ENCODE measurements around the gene SIRPA. TPM values are rescaled to one million over a fixed set of nuclear protein-coding genes. Genes with fewer than 3 reads are reported as not detected.

SIRPA gene
- total and polyA plus RNA-seq, 2 of the 8 experiments (the other 6 are each of a cell fraction or from before 2014, with no cell fraction given): 3.9 to 4.3 TPM

- Histone ChIP-seq H3K9me3 (ENCODE audit: insufficient read depth in 2 of 2, low read depth in 1 of 2, low read length in 1 of 2) (no peaks in the 10 kb centered on the region), H3K4me2 (ENCODE audit: insufficient read depth in 1 of 2, low read depth in 2 of 2, low read length in 2 of 2) (no peak overlapping the region), H3K79me1 (ENCODE audit: low read depth, low read length) (no peaks in the 10 kb centered on the region), H2BK20ac (ENCODE audit: low read length) (no peak overlapping the region), H3K23ac (ENCODE audit: insufficient read length) (no peak overlapping the region), H2AK5ac (ENCODE audit: low read depth, low read length) (no peak overlapping the region), H2BK5ac (ENCODE audit: low read depth, low read length) (no peak overlapping the region), H3K18ac (ENCODE audit: extremely low read depth, low read length) (no peak overlapping the region), H3K4me1 (replicated peaks in 1 of 4; ENCODE audit: control insufficient read depth in 3 of 4, insufficient read depth in 4 of 4, low read length in 3 of 4) (no peaks in the 10 kb centered on the region; a peak in 3 of 7 replicates), H4K20me1 (replicated peaks in 1 of 2; ENCODE audit: control insufficient read depth in 1 of 2, insufficient read depth in 2 of 2, low read length in 2 of 2) (no peaks in the 10 kb centered on the region), H4K5ac (ENCODE audit: insufficient read length, low read depth, low read length) (no peak overlapping the region), H2BK15ac (ENCODE audit: low read length) (no peak overlapping the region), H4K8ac (ENCODE audit: extremely low read depth, insufficient read depth, low read length) (no peak overlapping the region), H3K14ac (ENCODE audit: insufficient read length) (no peak overlapping the region), H2BK120ac (replicated peaks; ENCODE audit: low read depth, low read length) (no peak overlapping the region), H2AFZ (ENCODE audit: low read length) (0 out of 2 replicates have a peak overlapping the region, but pooled peaks have one; percentile 40), H3K4ac (replicated peaks; ENCODE audit: insufficient read length, low read depth, low read length) (no peak overlapping the region), H3K23me2 (ENCODE audit: low read depth, low read length) (no peaks in the 10 kb centered on the region), H2BK12ac (ENCODE audit: low read depth, low read length) (no peak overlapping the region), H3K36me3 (ENCODE audit: control insufficient read depth in 2 of 4, insufficient read depth in 4 of 4, low read length in 3 of 4) (no peaks in the 10 kb centered on the region), H3K56ac (replicated peaks; ENCODE audit: insufficient read length, low read depth, low read length) (no peak overlapping the region), H3K4me3 (ENCODE audit: extremely low read depth in 1 of 4, insufficient read depth in 2 of 4, low read depth in 3 of 4, low read length in 4 of 4) (no peak overlapping the region), H3K79me2 (ENCODE audit: control insufficient read depth in 1 of 2, insufficient read depth in 2 of 2, low read length in 2 of 2) (no peaks in the 10 kb centered on the region), H4K91ac (replicated peaks; ENCODE audit: insufficient read length, low read length) (no peak overlapping the region), H3K27ac (ENCODE audit: low read depth, low read length) (no peak overlapping the region), H3K27me3 (replicated peaks in 1 of 4; ENCODE audit: control insufficient read depth in 3 of 4, extremely low read depth in 1 of 4, insufficient read depth in 3 of 4, low read length in 3 of 4) (no peaks in the 10 kb centered on the region), H3K9ac (replicated peaks in 1 of 4; ENCODE audit: extremely low read depth in 1 of 4, low read depth in 3 of 4, low read length in 3 of 4) (no peak overlapping the region)
- 73% methylated on average over 4 of the region's 4 CpGs; no CpG with 5 or more reads in 1 of the 2 experiments for WGBS, 2 experiments (ENCODE audit: extremely low coverage in 1 of 2, insufficient coverage in 1 of 2, insufficient read length in 1 of 2, insufficient replicate concordance in 2 of 2, low coverage in 1 of 2, low lambda C conversion rate in 2 of 2, missing lambda C conversion rate in 1 of 2)
- ChIA-PET CTCF (ENCODE audit: partially characterized antibody) (interaction anchor here (0.8 to 1.4 kb wide), 6 partner anchors 10 to 133 kb away, joined by 3 to 5 read pairs (median 4); partner anchors contain the start of gene PDYN), POLR2A (ENCODE audit: partially characterized antibody) (interaction anchor here (1.0 to 1.4 kb wide), 2 partner anchors 10 to 242 kb away, joined by 3 to 5 read pairs; no protein-coding TSS in a partner anchor)
- no peak for DNase-seq (ENCODE audit: low read depth in 1 of 2, low spot score in 2 of 2)
- FAIRE-seq: no peak
- TF ChIP-seq KDM4A (IDR thresholded peaks at IDR 0.05; ENCODE audit: low read depth, low read length, severe bottlenecking): no peak
- no peak for TF ChIP-seq SUZ12 (IDR thresholded peaks at IDR 0.05; ENCODE audit: low read length)
- TF ChIP-seq RNF2 (IDR thresholded peaks at IDR 0.05; ENCODE audit: borderline replicate concordance, low read depth, low read length, missing control alignments, poor library complexity, severe bottlenecking): no peak
- TF ChIP-seq BACH1 (IDR thresholded peaks at IDR 0.05; ENCODE audit: low read length): no peak
- no peak for TF ChIP-seq MAFK (IDR thresholded peaks at IDR 0.05; ENCODE audit: low read depth, low read length)
- TF ChIP-seq SP2 (IDR thresholded peaks at IDR 0.05; ENCODE audit: low read length): no peak
- TF ChIP-seq GABPA (IDR thresholded peaks at IDR 0.05; ENCODE audit: borderline replicate concordance, insufficient read depth, low read length): no peak
- TF ChIP-seq RBBP5 (IDR thresholded peaks at IDR 0.05; ENCODE audit: borderline replicate concordance, low read depth, low read length): no peak
- no peak for TF ChIP-seq CTCF (IDR thresholded peaks at IDR 0.05; ENCODE audit: control extremely low read depth in 1 of 3, insufficient read depth in 1 of 3, low read depth in 1 of 3, low read length in 3 of 3)
- no peak for TF ChIP-seq JUN (IDR thresholded peaks at IDR 0.05; ENCODE audit: low read depth, low read length)
- TF ChIP-seq PHF8 (conservative IDR thresholded peaks at IDR 0.05; ENCODE audit: low read depth, low read length): no peak
Measured at GRCh38 chr20:1860446-1860845, 34.8 kb upstream of the SIRPA start.
